HFFc6 (cell line): ENCODE results near the gene RGS6. TPM values are rescaled to one million over a fixed set of nuclear protein-coding genes. Genes with fewer than 3 reads are reported as not detected.

Source experiments
- DNase-seq: peaks from one replicate; pipeline ENCODE4 v3.0.0-alpha.2; 2018
- H3K27ac Mint-ChIP-seq: 2 replicates; pipeline ENCODE4 v1.8.0; 2020; ENCODE audit warnings: mild to moderate bottlenecking, mixed read lengths
- H3K27me3 Mint-ChIP-seq: 2 replicates; pipeline ENCODE4 v1.8.0; 2021; ENCODE audit warnings: mild to moderate bottlenecking, moderate library complexity, mixed read lengths; ENCODE audit not compliant: insufficient read depth
- H3K36me3 Mint-ChIP-seq: 2 replicates; pipeline ENCODE4 v1.8.0; 2021; ENCODE audit warnings: low read depth, mixed read lengths
- H3K4me1 Mint-ChIP-seq: 2 replicates; pipeline ENCODE4 v1.8.0; 2020; ENCODE audit warnings: low read depth, mixed read lengths
- H3K4me3 Mint-ChIP-seq: 2 replicates; pipeline ENCODE4 v1.8.0; 2020; ENCODE audit warnings: mild to moderate bottlenecking, moderate library complexity, mixed read lengths
- H3K9me3 Mint-ChIP-seq: 2 replicates; pipeline ENCODE4 v1.8.0; 2020; ENCODE audit warnings: mild to moderate bottlenecking, mixed read lengths
- total RNA-seq, 6 experiments: library from RNA; stranded (reverse); fragmentation: NEBNext Ultra II Directional; extraction: Animal tissue kit (Norgen Biotek cat#: 25700); gene quantifications; 2 replicates in 1 of 6; 3 replicates in 5 of 6; pipeline ENCODE4 v1.2.3, GENCODE V29; 2021
- TF ChIP-seq, protein P1 (sequence below): fragments of 200-600 bp; sonication (generic); IDR thresholded peaks from 2 replicates; pipeline ENCODE4 v1.5.0; 2021; ENCODE audit warnings: antibody characterized with exemption, mild to moderate bottlenecking

Gene RGS6
- total RNA-seq, 6 experiments from 2014 or later: not detected

DNA sequence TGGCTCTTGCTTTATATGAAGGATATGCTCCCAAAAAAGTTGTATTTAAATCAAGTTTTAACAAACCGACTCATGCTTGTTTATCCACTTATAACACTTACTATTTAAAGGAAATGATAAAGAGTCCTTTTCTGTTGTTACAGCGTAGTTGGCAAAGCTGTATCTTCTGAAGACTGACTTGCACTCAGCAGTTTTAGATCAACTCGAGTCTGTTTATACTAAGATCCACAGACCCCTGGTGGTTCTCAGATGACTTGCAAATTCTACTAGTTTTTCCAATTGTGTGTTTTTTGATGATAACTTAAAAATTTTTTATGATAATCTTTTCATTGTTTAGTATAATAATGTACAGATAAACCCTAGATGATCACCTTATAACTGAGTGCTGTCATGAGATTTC lies 475.8 kb downstream of the RGS6 start:
- TF ChIP-seq, protein P1, sequence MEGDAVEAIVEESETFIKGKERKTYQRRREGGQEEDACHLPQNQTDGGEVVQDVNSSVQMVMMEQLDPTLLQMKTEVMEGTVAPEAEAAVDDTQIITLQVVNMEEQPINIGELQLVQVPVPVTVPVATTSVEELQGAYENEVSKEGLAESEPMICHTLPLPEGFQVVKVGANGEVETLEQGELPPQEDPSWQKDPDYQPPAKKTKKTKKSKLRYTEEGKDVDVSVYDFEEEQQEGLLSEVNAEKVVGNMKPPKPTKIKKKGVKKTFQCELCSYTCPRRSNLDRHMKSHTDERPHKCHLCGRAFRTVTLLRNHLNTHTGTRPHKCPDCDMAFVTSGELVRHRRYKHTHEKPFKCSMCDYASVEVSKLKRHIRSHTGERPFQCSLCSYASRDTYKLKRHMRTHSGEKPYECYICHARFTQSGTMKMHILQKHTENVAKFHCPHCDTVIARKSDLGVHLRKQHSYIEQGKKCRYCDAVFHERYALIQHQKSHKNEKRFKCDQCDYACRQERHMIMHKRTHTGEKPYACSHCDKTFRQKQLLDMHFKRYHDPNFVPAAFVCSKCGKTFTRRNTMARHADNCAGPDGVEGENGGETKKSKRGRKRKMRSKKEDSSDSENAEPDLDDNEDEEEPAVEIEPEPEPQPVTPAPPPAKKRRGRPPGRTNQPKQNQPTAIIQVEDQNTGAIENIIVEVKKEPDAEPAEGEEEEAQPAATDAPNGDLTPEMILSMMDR: peak; percentile 27; the same call in 1 of the 2 replicates
- no peak overlapping the region for H3K27ac Mint-ChIP-seq
- H3K36me3 Mint-ChIP-seq: no peaks in the 10 kb centered on the region
- DNase-seq: no peak
- H3K4me3 Mint-ChIP-seq: no peak overlapping the region
- no peaks in the 10 kb centered on the region; the same call in 1 of the 2 replicates for H3K9me3 Mint-ChIP-seq
- H3K27me3 Mint-ChIP-seq: peaks cover 4% of the 10 kb centered on the region
- no peaks in the 10 kb centered on the region for H3K4me1 Mint-ChIP-seq

DNA sequence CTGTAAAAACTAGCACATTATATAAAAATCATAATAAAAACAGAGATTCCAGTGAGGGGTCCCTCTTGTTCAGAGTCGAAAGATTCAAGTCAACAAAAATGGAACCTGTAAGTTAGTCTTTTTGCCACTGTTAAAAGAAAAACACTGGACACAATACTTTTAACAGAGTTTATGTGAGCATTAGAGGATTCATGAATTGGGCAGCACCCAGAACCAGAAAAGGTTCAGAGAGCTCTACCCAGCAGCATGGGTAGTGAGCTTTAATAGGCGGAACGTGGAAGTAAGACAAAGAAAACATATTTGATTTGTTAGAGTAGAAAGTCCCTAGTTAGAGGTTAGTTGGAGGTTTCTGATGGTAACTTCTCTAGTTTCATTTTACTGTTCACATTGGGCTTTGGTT lies 476.8 kb downstream of the RGS6 start:
- Mint-ChIP-seq H3K9me3 (no peaks in the 10 kb centered on the region; the same call in 1 of the 2 replicates), H3K4me1 (no peaks in the 10 kb centered on the region), H3K27me3 (peaks cover 4% of the 10 kb centered on the region), H3K4me3 (no peak overlapping the region), H3K27ac (no peak overlapping the region), H3K36me3 (no peaks in the 10 kb centered on the region)
- TF ChIP-seq, protein P1: no peak
- DNase-seq: no peak

DNA sequence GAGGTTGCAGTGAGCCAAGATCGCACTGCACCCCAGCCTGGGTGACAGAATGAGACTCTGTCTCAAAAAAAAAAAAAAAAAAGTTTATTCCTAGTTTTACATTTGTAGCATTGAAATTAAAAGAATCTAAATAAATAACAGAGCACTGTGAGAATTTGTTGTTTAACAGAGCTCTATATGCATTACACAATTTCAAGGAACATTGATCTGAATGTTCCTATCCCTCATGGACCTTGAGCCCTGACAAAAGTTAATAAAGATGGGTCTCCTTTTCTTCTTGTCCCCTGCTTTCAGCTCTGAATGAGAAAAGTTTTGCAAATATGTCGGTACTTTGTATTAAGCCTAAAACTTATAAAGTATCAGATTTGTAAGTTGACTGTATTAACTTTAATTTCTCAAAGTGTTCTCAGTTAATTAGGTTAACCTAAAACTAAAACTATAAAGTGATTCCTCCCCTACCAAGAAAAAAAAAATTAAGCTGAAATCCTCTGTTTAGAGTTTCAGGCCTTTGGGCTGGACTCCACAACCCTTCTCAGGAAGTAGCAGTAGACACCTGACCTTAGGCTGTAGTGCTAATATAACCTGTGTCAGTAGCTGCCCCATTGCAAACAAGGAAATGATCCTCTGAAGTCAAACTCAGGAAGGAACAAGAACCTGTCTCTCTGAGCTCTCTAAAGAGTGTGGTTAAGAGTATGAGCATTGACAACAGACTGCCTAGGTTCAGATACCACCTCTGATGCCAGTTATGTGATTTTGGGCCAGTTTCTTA lies 484.0 kb downstream of the RGS6 start:
- Mint-ChIP-seq H3K27ac (no peak overlapping the region), H3K27me3 (peaks cover 9% of the 10 kb centered on the region), H3K9me3 (peaks cover 9% of the 10 kb centered on the region), H3K4me3 (no peak overlapping the region), H3K4me1 (peaks cover 7% of the 10 kb centered on the region), H3K36me3 (no peaks in the 10 kb centered on the region)
- TF ChIP-seq, protein P1: no peak
- no peak for DNase-seq

DNA sequence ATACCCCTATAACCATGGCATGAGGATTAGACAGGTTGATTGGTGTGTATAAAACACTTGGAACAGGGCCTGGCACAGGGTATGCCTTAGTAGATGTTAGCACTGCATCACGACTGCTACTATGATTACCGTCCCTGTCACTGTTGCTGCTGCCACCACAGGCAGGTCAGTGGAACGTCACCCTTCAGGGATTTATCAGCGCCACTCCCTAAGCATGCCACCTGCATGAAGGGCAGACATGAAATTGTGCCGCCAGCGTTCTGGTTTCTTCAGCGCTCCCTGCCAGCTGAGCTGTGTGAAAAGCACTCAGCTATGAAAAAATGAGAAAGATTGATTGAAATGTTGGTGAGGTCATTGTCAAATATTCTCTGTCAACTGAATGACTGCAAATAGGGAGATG lies 484.7 kb downstream of the RGS6 start:
- H3K36me3 Mint-ChIP-seq: no peaks in the 10 kb centered on the region
- peaks cover 8% of the 10 kb centered on the region for H3K4me1 Mint-ChIP-seq
- TF ChIP-seq, protein P1: no peak
- DNase-seq: no peak
- peaks cover 9% of the 10 kb centered on the region for H3K9me3 Mint-ChIP-seq
- H3K27ac Mint-ChIP-seq: no peak overlapping the region
- H3K27me3 Mint-ChIP-seq: peaks cover 9% of the 10 kb centered on the region
- no peak overlapping the region for H3K4me3 Mint-ChIP-seq

DNA sequence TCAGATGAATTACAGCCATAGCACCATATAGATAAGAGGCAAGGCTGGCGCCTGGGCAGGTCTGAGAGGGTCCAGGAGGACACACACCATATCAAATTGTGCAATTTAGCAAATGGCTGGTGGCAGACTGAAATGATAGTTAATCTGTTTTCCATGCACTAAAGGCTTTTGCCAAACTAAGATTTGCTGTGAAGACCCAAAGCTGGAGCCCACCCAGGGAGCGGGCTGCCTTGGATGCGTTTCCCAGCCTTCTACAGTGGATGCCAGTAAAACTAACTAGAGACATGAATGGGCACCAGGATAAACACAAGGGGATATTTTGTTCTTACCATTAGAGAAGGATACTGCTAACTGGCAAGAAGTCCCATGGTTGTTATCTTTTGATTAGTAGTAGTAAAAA lies 486.6 kb downstream of the RGS6 start:
- H3K36me3 Mint-ChIP-seq: no peaks in the 10 kb centered on the region
- no peak overlapping the region for H3K27ac Mint-ChIP-seq
- H3K9me3 Mint-ChIP-seq: peaks cover 9% of the 10 kb centered on the region
- H3K27me3 Mint-ChIP-seq: peaks cover 6% of the 10 kb centered on the region
- H3K4me3 Mint-ChIP-seq: no peak overlapping the region
- DNase-seq: no peak
- peaks cover 8% of the 10 kb centered on the region for H3K4me1 Mint-ChIP-seq
- TF ChIP-seq, protein P1: no peak
